ENCODE results near the gene DLL3. TPM values are rescaled to one million over a fixed set of nuclear protein-coding genes. Genes with fewer than 3 reads are reported as not detected.

DLL3 gene
- total RNA-seq, 1 experiment from 2014 or later = 2.7 TPM

DNA sequence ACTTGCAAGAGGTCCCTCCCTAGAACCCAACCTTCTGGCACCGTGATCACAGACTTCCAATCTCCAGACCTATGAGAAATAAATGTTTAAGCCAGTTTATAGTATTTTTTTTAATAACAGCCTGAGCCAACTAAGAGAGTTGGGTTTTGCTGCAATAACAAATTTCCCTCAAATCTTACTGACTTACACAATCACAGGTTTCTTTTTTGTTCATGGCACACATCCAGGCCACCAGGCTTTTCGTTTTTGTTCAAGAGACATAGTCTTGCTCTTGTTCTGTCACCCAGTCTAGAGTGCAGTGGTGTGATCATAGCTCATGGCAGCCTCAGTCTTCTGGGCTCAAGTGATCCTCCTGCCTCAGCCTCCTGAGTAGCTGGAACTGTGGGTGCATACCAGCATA is 14.2 kb downstream of the DLL3 start:
- peaks cover 5% of the 10 kb centered on the region for H3K27me3 Mint-ChIP-seq (ENCODE audit: insufficient read depth, unreplicated experiment)
- no peaks in the 10 kb centered on the region for H3K36me3 Mint-ChIP-seq (ENCODE audit: insufficient read depth, unreplicated experiment)
- no peak overlapping the region for H3K4me3 Mint-ChIP-seq (ENCODE audit: unreplicated experiment)
- POLR2A ChIA-PET = no interaction called here
- H3K27ac Mint-ChIP-seq (ENCODE audit: unreplicated experiment) = no peak overlapping the region
- H3K9me3 ChIP-seq = no peaks in the 10 kb centered on the region
- intact Hi-C loops (cut with micrococcal nuclease; ENCODE audit: unreplicated experiment) = no loop called here
- no peak overlapping the region for H3K4me3 ChIP-seq (ENCODE audit: low read depth, low read length)
- H3K36me3 ChIP-seq (ENCODE audit: control insufficient read depth, insufficient read depth, low read length) = no peaks in the 10 kb centered on the region
- H3K9me3 Mint-ChIP-seq (ENCODE audit: unreplicated experiment) = no peaks in the 10 kb centered on the region
- no peaks in the 10 kb centered on the region for H3K27me3 ChIP-seq (replicated peaks; ENCODE audit: control insufficient read depth, insufficient read depth, low read length)
- no peaks in the 10 kb centered on the region for H3K4me1 ChIP-seq
- no TSS peak for BruUV-seq (replicated peaks)
- CTCF ChIA-PET = interaction anchor here (0.7 kb wide), 1 partner anchor 146 kb away, joined by 5 read pairs; no protein-coding TSS in a partner anchor
- H3K4me1 Mint-ChIP-seq (ENCODE audit: low read depth, unreplicated experiment) = no peaks in the 10 kb centered on the region
- no peak for TF ChIP-seq CTCF (IDR thresholded peaks at IDR 0.05; ENCODE audit: insufficient read depth in 1 of 2, low read depth in 1 of 2, low read length in 1 of 2, severe bottlenecking in 1 of 2, unreplicated experiment in 1 of 2)
- DNase-seq = no peak

DNA sequence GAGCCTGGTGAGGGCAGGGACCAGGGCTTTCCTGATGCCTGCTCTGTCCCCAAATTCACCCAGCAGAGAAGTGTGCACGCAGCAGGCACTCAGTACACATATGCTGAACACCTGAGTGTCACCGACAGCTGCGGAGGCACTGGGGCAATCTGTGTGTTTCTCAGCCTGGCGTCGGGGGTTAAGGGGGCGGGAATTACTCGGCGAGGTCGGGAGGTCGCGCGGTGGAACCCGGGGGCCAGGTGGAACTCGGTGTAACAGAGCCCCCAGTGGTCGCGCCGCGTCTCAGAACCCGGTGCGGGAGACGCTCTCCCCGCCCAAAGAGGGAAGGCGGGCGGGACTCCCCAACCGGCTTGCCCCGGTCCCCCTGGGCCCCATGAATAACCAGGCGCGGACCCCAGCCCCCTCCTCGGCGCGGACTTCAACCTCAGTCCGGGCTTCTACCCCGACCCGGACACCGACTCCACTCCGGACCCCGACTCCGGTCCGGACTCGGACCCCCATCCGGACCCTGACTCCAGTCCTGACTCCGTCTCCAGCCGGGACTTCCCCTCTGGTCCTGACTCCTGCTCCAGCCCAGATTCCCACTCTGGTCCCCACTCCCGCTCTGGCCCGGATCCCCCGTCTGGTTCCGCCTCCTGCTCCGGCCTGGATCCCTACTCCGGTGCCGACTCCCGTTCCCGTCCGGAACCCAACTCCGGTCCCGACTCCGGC is 16.2 kb downstream of the DLL3 start, which contains the start of gene SELENOV:
Gene SELENOV, plus strand, starts transcription at position 300 of the 711 bp plus-strand sequence. Its CDS starts 74 bp downstream, at position 374.
- Histone ChIP-seq H3K4me3 (ENCODE audit: low read depth, low read length) (peak within 1 kb of the TSS; percentile 47), H3K36me3 (ENCODE audit: control insufficient read depth, insufficient read depth, low read length) (no peaks in the 10 kb centered on the region), H3K4me1 (no peaks in the 10 kb centered on the region), H3K27me3 (replicated peaks; ENCODE audit: control insufficient read depth, insufficient read depth, low read length) (no peaks in the 10 kb centered on the region), H3K9me3 (no peaks in the 10 kb centered on the region)
- H3K9me3 Mint-ChIP-seq (ENCODE audit: unreplicated experiment) = no peaks in the 10 kb centered on the region
- no TSS peak for BruUV-seq (replicated peaks)
- H3K4me3 Mint-ChIP-seq (ENCODE audit: unreplicated experiment) = peak within 1 kb of the TSS; percentile 61
- peaks cover 5% of the 10 kb centered on the region for H3K27me3 Mint-ChIP-seq (ENCODE audit: insufficient read depth, unreplicated experiment)
- no peaks in the 10 kb centered on the region for H3K36me3 Mint-ChIP-seq (ENCODE audit: insufficient read depth, unreplicated experiment)
- intact Hi-C loops (cut with micrococcal nuclease; ENCODE audit: unreplicated experiment) = no loop called here
- DNase-seq = peak; percentile 59 to 62
- H3K27ac Mint-ChIP-seq (ENCODE audit: unreplicated experiment) = peak within 1 kb of the TSS; percentile 40
- peak in 1 of 2 experiments; percentile 53 for TF ChIP-seq CTCF (IDR thresholded peaks at IDR 0.05; ENCODE audit: insufficient read depth in 1 of 2, low read depth in 1 of 2, low read length in 1 of 2, severe bottlenecking in 1 of 2, unreplicated experiment in 1 of 2)
- no peaks in the 10 kb centered on the region for H3K4me1 Mint-ChIP-seq (ENCODE audit: low read depth, unreplicated experiment)
- ChIA-PET POLR2A (interaction anchor here (1.0 kb wide), 1 partner anchor 124 kb away, joined by 4 read pairs; the partner anchor contains the start of genes MED29 and PAF1), CTCF (no interaction called here)

GRCh38 chr19:39515551-39516191 is 16.9 kb downstream of the DLL3 start:
- no peak for TF ChIP-seq CTCF (IDR thresholded peaks at IDR 0.05; ENCODE audit: insufficient read depth in 1 of 2, low read depth in 1 of 2, low read length in 1 of 2, severe bottlenecking in 1 of 2, unreplicated experiment in 1 of 2)
- CTCF ChIA-PET = interaction anchor here (0.8 kb wide), 1 partner anchor 18 kb away, joined by 4 read pairs; no protein-coding TSS in a partner anchor
- H3K27ac Mint-ChIP-seq (ENCODE audit: unreplicated experiment) = no peak overlapping the region

More at GRCh38 chr19:39515551-39516191, 16.9 kb downstream of the DLL3 start:
- Histone ChIP-seq H3K9me3 (no peaks in the 10 kb centered on the region), H3K27me3 (replicated peaks; ENCODE audit: control insufficient read depth, insufficient read depth, low read length) (no peaks in the 10 kb centered on the region), H3K4me3 (ENCODE audit: low read depth, low read length) (peak overlapping the region; percentile 47), H3K4me1 (no peaks in the 10 kb centered on the region), H3K36me3 (ENCODE audit: control insufficient read depth, insufficient read depth, low read length) (no peaks in the 10 kb centered on the region)
- Mint-ChIP-seq H3K36me3 (ENCODE audit: insufficient read depth, unreplicated experiment) (no peaks in the 10 kb centered on the region), H3K4me1 (ENCODE audit: low read depth, unreplicated experiment) (no peaks in the 10 kb centered on the region), H3K4me3 (ENCODE audit: unreplicated experiment) (peak overlapping the region; percentile 61), H3K27me3 (ENCODE audit: insufficient read depth, unreplicated experiment) (peaks cover 5% of the 10 kb centered on the region), H3K9me3 (ENCODE audit: unreplicated experiment) (no peaks in the 10 kb centered on the region)
- no TSS peak for BruUV-seq (replicated peaks)
- POLR2A ChIA-PET = no interaction called here
- DNase-seq = no peak
- intact Hi-C loops (cut with micrococcal nuclease; ENCODE audit: unreplicated experiment) = no loop called here
